LNCAP (cell line): Measurements from ENCODE around the gene HRAS.

Source experiments
- TF ChIP-seq, protein P1 (sequence below): fragments of 450-650 bp; IDR thresholded peaks from 2 replicates; pipeline ENCODE4 v1.5.1; 2017; ENCODE audit warnings: mild to moderate bottlenecking

HRAS gene

DNA sequence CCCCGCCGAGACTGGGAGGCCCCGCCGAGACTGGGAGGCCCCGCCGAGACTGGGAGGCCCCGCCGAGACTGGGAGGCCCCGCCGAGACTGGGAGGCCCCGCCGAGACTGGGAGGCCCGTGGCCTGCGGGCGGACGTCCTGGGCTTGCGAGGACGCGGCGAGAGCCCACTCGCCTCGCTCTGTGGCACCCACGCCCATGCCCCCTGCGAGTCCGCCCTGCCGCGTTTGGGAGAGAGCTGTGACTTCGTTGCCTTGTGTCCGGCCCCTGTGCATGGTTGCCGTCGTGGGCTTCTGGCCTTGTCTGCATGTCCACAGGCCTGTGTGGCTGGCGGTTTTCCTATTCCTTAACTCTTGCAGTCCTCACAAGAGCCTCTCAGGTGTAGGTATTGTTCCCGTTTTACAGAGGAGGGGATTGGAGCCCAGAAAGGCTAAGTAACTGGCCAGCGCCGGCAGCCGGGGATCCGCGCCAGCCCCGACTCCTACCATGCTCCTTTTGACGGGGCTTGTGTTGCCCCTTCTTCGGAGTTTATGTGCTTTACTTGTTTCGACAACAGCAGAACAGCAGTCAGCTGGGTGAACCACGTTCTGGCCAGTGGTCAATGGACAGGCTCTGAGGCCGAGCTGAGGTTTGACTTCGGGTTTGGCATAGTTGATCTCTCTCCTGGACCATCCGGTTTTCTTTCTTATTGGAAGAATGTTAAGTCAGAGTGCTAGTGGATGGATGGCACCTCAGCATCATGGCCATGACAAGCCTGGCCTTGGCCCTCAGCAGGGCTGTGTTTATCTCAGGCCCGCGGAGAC is 41.6 kb upstream of the HRAS start:
- TF ChIP-seq, protein P1, sequence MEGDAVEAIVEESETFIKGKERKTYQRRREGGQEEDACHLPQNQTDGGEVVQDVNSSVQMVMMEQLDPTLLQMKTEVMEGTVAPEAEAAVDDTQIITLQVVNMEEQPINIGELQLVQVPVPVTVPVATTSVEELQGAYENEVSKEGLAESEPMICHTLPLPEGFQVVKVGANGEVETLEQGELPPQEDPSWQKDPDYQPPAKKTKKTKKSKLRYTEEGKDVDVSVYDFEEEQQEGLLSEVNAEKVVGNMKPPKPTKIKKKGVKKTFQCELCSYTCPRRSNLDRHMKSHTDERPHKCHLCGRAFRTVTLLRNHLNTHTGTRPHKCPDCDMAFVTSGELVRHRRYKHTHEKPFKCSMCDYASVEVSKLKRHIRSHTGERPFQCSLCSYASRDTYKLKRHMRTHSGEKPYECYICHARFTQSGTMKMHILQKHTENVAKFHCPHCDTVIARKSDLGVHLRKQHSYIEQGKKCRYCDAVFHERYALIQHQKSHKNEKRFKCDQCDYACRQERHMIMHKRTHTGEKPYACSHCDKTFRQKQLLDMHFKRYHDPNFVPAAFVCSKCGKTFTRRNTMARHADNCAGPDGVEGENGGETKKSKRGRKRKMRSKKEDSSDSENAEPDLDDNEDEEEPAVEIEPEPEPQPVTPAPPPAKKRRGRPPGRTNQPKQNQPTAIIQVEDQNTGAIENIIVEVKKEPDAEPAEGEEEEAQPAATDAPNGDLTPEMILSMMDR, result no peak

DNA sequence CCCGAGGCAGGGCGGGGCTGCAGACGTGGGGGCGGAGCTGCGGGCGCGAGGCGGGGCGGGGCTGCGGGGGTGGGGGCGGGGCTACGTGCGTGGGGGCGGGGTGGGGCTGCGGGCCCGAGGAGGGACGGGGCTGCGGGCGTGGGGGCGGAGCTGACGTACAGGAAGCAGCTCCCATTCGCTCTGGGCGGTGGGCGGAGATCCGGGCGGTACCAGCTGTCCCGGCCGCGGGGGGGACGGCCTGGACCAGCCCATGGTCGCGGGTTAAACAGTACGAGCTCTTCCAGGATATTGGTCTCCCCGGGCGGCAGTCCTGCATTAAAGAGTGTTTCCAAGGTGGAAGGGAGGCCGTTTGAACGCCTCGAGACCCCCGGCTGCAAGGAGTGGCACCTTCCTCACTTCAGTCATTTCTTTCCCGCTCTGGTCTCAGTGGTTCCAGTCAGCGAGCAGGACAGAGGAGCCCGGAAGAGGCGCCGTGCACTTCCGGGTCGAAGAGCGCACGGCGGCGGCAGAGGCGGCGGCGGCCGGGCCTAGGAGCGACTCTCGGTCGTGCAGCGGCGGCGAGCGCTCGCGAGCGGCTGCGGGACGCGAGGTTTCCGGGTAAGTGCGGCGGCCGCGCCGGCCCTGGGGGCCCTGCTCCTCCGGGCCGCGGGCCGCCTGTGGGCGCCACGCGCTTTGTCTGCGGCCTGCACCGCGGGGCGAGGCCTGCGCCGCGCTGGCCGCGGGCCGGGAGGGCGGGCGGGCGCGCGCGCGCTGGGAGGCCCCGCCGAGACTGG is 40.8 kb upstream of the HRAS start, which contains the start of gene PHRF1:
Gene PHRF1, plus strand, starts transcription at position 475 of the 773 bp plus-strand sequence. CDS start 5,043 bp downstream, outside the sequence.
- TF ChIP-seq, protein P1, result no peak

DNA sequence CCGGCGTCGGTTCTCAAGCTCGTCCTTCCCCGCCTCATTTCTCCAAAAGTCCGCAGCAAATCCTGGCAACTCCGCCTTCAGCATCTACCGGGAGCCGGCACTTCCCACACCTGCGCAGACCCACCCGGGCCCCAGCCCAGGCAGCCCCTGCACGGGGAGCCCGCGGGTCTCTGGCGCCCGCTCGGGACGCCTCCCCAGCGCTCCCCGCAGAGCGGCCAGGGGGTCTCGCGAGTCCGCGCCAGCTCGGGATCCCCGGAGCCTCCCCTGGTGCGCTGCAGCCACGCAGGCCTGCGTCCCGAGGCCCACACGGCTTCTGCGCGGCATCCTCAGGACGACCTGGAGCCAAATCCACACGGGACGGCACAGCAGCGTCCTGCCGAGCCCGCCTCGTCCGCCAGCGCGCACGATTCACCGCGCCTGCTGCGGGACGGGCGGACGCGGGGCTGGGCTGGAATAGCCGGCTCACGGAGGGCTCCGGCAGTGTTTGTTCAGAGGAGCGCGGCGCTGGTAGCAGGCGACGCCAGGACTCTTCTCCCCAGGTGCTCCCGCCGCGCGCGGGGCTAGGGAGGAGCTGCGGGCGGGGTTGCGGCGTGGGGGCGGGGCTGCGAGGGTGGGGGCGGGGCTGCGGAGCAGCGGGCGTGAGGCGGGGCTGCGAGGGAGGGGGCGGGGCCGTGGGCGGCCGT is 40.1 kb upstream of the HRAS start:
- TF ChIP-seq, protein P1, result no peak

DNA sequence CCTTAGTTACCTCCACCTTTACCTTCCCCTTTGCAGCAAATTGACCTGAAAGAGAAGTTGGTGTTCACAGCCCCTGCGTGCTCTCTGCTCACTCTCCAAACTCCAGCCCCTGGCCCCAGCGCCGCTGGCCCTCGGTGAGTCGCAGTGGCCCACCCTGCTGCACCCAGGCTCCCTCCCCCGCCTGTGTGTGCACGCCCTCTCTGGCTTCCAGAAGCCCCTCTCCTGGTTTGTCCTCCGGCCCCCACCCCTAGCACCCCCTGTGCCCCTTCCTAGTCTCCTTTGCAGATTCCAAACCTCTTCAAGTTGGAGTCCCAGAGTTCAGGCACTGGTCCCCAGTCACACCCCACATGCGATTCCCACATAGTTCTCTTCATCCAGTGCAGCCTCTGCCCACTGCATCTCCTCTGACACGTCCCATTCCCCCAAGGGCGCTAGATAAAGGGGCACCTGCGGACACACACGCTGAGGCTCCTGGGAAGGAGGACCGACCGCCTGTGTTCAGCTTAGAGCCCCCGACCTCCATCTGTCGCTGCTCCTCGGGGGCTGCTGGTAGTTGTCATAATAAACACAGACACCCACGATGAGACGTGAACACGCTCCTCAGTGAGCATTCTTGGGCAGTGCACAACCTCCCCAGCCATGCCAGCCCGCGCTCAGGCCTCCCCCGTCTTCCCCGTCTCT is 39.4 kb upstream of the HRAS start:
- TF ChIP-seq, protein P1, result no peak

GRCh38 chr11:573146-573759 is 37.9 kb upstream of the HRAS start:
- TF ChIP-seq, protein P1, result no peak

DNA sequence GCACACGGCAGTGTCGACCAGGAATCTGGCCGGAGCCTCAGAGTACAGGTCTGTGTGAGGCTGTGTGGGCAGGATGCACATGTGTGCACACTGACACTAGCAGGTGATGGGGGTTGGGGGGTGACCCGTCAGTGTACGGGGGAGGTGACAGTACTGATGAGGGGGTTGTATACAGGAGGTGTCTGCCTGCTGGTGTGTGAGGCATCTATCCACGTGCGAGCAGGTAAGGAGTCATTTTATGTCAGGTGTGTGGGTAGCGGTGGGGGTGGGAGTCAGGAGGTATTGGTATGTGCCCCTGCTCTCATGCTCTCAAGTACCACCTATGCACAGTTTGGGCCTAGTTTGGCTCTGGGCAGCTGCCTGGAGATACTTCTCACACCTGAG is 36.4 kb upstream of the HRAS start:
- TF ChIP-seq, protein P1, result no peak
